ENCODE results near the gene BMAL2.

Gene BMAL2

DNA sequence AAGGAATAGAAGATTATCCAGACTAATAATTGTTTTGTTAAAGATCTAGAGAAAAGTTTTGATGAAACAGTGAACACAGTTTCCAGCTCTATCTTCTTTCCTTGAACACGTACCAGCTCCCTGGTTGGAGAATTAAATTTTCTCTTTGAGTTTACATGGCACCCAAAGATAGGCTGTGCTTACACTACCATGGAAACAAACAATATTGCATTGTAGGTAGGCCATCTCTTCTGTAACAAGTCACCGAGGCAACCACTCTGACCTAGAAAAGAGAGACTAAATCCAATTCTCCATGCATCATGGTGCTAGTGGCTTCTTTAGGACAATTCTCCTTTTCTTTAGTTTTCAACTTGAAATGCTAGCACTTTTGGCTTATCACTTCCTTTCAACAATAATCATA lies 9.9 kb downstream of the BMAL2 start:
- Histone ChIP-seq H3K79me2 (ENCODE audit: low read length) (peaks cover 92% of the 10 kb centered on the region), H3K9me2 (replicated peaks; ENCODE audit: insufficient read depth, low read length) (no peaks in the 10 kb centered on the region), H3K4me3 (ENCODE audit: low read length) (no peak overlapping the region), H3K4me2 (ENCODE audit: low read depth, low read length) (no peak overlapping the region), H3K9ac (ENCODE audit: low read length) (no peak overlapping the region), H3K36me3 (replicated peaks; ENCODE audit: insufficient read depth, low read length) (no peaks in the 10 kb centered on the region), H4K20me1 (ENCODE audit: insufficient read depth, low read length) (no peaks in the 10 kb centered on the region), H2AFZ (ENCODE audit: low read length) (no peak overlapping the region), H3K9me3 (replicated peaks; ENCODE audit: insufficient read depth, low read length) (no peaks in the 10 kb centered on the region), H3K27me3 (replicated peaks; ENCODE audit: insufficient read depth, low read length) (no peaks in the 10 kb centered on the region), H3K27ac (ENCODE audit: low read length) (no peak overlapping the region), H3F3A (ENCODE audit: insufficient read depth, low read length) (no peaks in the 10 kb centered on the region), H3K4me1 (ENCODE audit: low read length) (0 out of 2 replicates have a peak, but pooled peaks cover 4% of the 10 kb centered on the region)
- no peak for DNase-seq
- TF ChIP-seq, protein P1, sequence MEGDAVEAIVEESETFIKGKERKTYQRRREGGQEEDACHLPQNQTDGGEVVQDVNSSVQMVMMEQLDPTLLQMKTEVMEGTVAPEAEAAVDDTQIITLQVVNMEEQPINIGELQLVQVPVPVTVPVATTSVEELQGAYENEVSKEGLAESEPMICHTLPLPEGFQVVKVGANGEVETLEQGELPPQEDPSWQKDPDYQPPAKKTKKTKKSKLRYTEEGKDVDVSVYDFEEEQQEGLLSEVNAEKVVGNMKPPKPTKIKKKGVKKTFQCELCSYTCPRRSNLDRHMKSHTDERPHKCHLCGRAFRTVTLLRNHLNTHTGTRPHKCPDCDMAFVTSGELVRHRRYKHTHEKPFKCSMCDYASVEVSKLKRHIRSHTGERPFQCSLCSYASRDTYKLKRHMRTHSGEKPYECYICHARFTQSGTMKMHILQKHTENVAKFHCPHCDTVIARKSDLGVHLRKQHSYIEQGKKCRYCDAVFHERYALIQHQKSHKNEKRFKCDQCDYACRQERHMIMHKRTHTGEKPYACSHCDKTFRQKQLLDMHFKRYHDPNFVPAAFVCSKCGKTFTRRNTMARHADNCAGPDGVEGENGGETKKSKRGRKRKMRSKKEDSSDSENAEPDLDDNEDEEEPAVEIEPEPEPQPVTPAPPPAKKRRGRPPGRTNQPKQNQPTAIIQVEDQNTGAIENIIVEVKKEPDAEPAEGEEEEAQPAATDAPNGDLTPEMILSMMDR (IDR thresholded peaks at IDR 0.05; ENCODE audit: low read length): no peak
- TF ChIP-seq EZH2phosphoT487 (IDR thresholded peaks at IDR 0.05; ENCODE audit: low read length) (no peak), EZH2 (optimal IDR thresholded peaks at IDR 0.05; ENCODE audit: low read depth, low read length) (no peak)

DNA sequence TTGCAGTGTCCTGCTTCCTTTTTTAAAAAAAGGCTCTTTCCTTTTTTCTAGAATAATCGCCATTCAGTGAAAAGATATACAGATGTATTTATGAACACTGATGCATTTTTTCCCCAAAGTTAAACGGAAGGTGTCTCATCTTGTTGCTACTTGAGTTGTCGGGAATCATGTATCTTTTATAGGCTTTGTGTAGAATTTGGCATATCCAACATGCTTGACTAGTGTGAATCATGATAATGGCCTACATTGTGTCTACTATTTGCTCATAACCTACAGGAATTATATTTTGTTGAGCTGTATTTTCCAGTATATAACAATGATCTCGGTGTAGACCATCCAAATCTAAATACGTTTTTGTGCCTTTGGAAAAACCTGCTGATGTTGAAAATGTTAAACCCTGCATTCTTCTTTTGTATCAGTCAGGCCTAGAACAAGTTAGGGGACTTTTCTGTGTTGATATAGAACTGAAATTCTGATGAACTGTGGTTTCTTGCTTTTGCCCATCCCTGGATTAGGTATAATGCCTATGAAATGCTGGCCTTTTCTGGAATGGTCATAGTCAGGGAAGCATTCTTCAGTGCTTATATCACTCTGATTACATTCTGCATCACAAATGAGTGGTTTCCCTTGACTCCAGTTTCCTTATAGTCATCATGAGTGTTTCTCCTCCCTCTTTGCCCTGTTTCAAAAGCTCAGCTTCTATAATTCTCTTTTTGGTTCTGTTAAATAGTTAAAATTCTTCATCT lies 10.8 kb downstream of the BMAL2 start:
- Histone ChIP-seq H3F3A (ENCODE audit: insufficient read depth, low read length) (no peaks in the 10 kb centered on the region), H3K4me3 (ENCODE audit: low read length) (no peak overlapping the region), H3K9me2 (replicated peaks; ENCODE audit: insufficient read depth, low read length) (no peaks in the 10 kb centered on the region), H3K27ac (ENCODE audit: low read length) (no peak overlapping the region), H3K79me2 (ENCODE audit: low read length) (peaks cover 91% of the 10 kb centered on the region), H3K9ac (ENCODE audit: low read length) (no peak overlapping the region), H2AFZ (ENCODE audit: low read length) (no peak overlapping the region), H4K20me1 (ENCODE audit: insufficient read depth, low read length) (no peaks in the 10 kb centered on the region), H3K9me3 (replicated peaks; ENCODE audit: insufficient read depth, low read length) (no peaks in the 10 kb centered on the region), H3K4me2 (ENCODE audit: low read depth, low read length) (no peak overlapping the region), H3K36me3 (replicated peaks; ENCODE audit: insufficient read depth, low read length) (no peaks in the 10 kb centered on the region), H3K27me3 (replicated peaks; ENCODE audit: insufficient read depth, low read length) (no peaks in the 10 kb centered on the region), H3K4me1 (ENCODE audit: low read length) (no peaks in the 10 kb centered on the region)
- no peak for DNase-seq
- no peak for TF ChIP-seq EZH2phosphoT487 (IDR thresholded peaks at IDR 0.05; ENCODE audit: low read length)
- TF ChIP-seq EZH2 (optimal IDR thresholded peaks at IDR 0.05; ENCODE audit: low read depth, low read length): no peak
- TF ChIP-seq, protein P1 (IDR thresholded peaks at IDR 0.05; ENCODE audit: low read length): no peak

DNA sequence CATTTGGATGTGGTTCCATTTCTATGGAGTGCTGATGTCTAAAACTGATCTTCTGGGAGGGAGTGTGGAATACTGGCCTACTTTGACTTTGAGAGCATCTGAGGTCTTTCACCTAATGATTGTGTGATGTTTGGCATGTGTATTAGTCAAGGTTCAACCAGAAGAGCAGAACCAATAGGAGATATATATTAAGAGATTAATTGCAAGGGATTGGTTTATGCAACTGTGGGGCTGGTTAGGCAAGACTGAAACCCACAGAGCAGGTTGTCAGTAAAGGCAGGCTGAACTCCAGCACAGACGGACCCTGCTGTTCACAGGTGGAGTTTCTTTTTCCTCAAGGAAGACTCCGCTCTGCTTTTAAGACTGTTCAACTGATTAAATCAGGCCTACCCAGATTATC lies 11.6 kb downstream of the BMAL2 start:
- Histone ChIP-seq H3K4me3 (ENCODE audit: low read length) (no peak overlapping the region), H3K27ac (ENCODE audit: low read length) (no peak overlapping the region)

More for the DNA sequence above, 11.6 kb downstream of the BMAL2 start:
- H3K36me3 ChIP-seq (replicated peaks; ENCODE audit: insufficient read depth, low read length): no peaks in the 10 kb centered on the region
- no peaks in the 10 kb centered on the region for H3K9me3 ChIP-seq (replicated peaks; ENCODE audit: insufficient read depth, low read length)
- H3K79me2 ChIP-seq (ENCODE audit: low read length): peaks cover 89% of the 10 kb centered on the region
- H3K4me2 ChIP-seq (ENCODE audit: low read depth, low read length): no peak overlapping the region
- no peaks in the 10 kb centered on the region for H3K4me1 ChIP-seq (ENCODE audit: low read length)
- H3F3A ChIP-seq (ENCODE audit: insufficient read depth, low read length): no peaks in the 10 kb centered on the region
- TF ChIP-seq, protein P1 (IDR thresholded peaks at IDR 0.05; ENCODE audit: low read length): no peak
- TF ChIP-seq EZH2 (optimal IDR thresholded peaks at IDR 0.05; ENCODE audit: low read depth, low read length) (no peak), EZH2phosphoT487 (IDR thresholded peaks at IDR 0.05; ENCODE audit: low read length) (no peak)
- H3K27me3 ChIP-seq (replicated peaks; ENCODE audit: insufficient read depth, low read length): no peaks in the 10 kb centered on the region
- no peak for DNase-seq
- H4K20me1 ChIP-seq (ENCODE audit: insufficient read depth, low read length): no peaks in the 10 kb centered on the region
- H2AFZ ChIP-seq (ENCODE audit: low read length): no peak overlapping the region
- no peaks in the 10 kb centered on the region for H3K9me2 ChIP-seq (replicated peaks; ENCODE audit: insufficient read depth, low read length)
- H3K9ac ChIP-seq (ENCODE audit: low read length): no peak overlapping the region

Data from MM.1S (cell line).